ENCODE results near the gene BAIAP2L2.

Gene BAIAP2L2

GRCh38 chr22:38085501-38085900 is 25.0 kb downstream of the BAIAP2L2 start:
- TF ChIP-seq GLIS3 (CRISPR knock-in tag; IDR thresholded peaks at IDR 0.05) (no peak), RARB (CRISPR knock-in tag; IDR thresholded peaks at IDR 0.05) (no peak), ZFP30 (CRISPR knock-in tag; IDR thresholded peaks at IDR 0.05) (no peak), ARNTL (CRISPR knock-in tag; IDR thresholded peaks at IDR 0.05; ENCODE audit: borderline replicate concordance, low read depth) (no peak), ZNF70 (CRISPR knock-in tag; IDR thresholded peaks at IDR 0.05) (no peak), ESRRG (CRISPR knock-in tag; IDR thresholded peaks at IDR 0.05) (no peak), TOX (CRISPR knock-in tag; IDR thresholded peaks at IDR 0.05; ENCODE audit: borderline replicate concordance) (no peak), CSDC2 (CRISPR knock-in tag; IDR thresholded peaks at IDR 0.05) (no peak), TSHZ2 (CRISPR knock-in tag; IDR thresholded peaks at IDR 0.05) (no peak), ZC3H10 (CRISPR knock-in tag; IDR thresholded peaks at IDR 0.05) (no peak), ZNF8 (CRISPR knock-in tag; IDR thresholded peaks at IDR 0.05) (no peak), ZFP3 (CRISPR knock-in tag; IDR thresholded peaks at IDR 0.05) (no peak), ZNF565 (CRISPR knock-in tag; conservative IDR thresholded peaks at IDR 0.05; ENCODE audit: low read depth) (no peak)
- TF ChIP-seq, protein P1, sequence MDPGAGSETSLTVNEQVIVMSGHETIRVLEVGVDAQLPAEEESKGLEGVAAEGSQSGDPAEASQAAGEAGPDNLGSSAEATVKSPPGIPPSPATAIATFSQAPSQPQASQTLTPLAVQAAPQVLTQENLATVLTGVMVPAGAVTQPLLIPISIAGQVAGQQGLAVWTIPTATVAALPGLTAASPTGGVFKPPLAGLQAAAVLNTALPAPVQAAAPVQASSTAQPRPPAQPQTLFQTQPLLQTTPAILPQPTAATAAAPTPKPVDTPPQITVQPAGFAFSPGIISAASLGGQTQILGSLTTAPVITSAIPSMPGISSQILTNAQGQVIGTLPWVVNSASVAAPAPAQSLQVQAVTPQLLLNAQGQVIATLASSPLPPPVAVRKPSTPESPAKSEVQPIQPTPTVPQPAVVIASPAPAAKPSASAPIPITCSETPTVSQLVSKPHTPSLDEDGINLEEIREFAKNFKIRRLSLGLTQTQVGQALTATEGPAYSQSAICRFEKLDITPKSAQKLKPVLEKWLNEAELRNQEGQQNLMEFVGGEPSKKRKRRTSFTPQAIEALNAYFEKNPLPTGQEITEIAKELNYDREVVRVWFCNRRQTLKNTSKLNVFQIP (CRISPR knock-in tag; IDR thresholded peaks at IDR 0.05; ENCODE audit: borderline replicate concordance, low read depth), result no peak
- TF ChIP-seq, protein P2, sequence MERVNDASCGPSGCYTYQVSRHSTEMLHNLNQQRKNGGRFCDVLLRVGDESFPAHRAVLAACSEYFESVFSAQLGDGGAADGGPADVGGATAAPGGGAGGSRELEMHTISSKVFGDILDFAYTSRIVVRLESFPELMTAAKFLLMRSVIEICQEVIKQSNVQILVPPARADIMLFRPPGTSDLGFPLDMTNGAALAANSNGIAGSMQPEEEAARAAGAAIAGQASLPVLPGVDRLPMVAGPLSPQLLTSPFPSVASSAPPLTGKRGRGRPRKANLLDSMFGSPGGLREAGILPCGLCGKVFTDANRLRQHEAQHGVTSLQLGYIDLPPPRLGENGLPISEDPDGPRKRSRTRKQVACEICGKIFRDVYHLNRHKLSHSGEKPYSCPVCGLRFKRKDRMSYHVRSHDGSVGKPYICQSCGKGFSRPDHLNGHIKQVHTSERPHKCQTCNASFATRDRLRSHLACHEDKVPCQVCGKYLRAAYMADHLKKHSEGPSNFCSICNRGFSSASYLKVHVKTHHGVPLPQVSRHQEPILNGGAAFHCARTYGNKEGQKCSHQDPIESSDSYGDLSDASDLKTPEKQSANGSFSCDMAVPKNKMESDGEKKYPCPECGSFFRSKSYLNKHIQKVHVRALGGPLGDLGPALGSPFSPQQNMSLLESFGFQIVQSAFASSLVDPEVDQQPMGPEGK (CRISPR knock-in tag; IDR thresholded peaks at IDR 0.05; ENCODE audit: borderline replicate concordance), result no peak
- no peak for ATAC-seq

DNA sequence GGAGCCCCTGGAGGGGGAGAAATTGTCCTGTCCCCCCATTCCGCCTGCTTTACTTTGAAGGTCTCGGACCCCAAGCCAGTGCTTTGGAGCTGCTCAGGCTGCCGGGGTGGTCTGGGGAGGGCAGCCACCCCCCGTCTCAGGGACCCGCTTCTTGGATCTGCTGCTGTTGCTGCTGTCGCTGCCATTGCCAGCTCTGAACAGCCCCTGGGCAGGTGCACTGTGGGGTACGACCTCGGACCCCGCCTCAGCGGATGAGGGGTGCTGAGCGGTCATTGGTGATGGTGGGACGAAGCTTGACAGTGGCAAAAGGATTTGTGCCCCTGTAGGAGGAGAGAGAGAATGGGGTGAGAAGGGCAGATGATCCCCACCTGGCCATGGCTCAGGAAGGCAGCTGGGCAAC is 25.4 kb downstream of the BAIAP2L2 start:
- no peak for ATAC-seq
- no peak for TF ChIP-seq RARB (CRISPR knock-in tag; IDR thresholded peaks at IDR 0.05)
- TF ChIP-seq SNAI2 (CRISPR knock-in tag; IDR thresholded peaks at IDR 0.05), result no peak
- no peak for TF ChIP-seq ZNF565 (CRISPR knock-in tag; conservative IDR thresholded peaks at IDR 0.05; ENCODE audit: low read depth)
- TF ChIP-seq TOX (CRISPR knock-in tag; IDR thresholded peaks at IDR 0.05; ENCODE audit: borderline replicate concordance), result no peak
- TF ChIP-seq CSRNP3 (CRISPR knock-in tag; IDR thresholded peaks at IDR 0.05), result no peak
- TF ChIP-seq BACH2 (CRISPR knock-in tag; IDR thresholded peaks at IDR 0.05; ENCODE audit: borderline replicate concordance), result no peak
- no peak for TF ChIP-seq ZNF70 (CRISPR knock-in tag; IDR thresholded peaks at IDR 0.05)
- TF ChIP-seq GLIS3 (CRISPR knock-in tag; IDR thresholded peaks at IDR 0.05), result no peak
- no peak for TF ChIP-seq PPARA (CRISPR knock-in tag; IDR thresholded peaks at IDR 0.05; ENCODE audit: borderline replicate concordance)

GRCh38 chr22:38083931-38084631 is 26.4 kb downstream of the BAIAP2L2 start, which contains the start of gene SLC16A8:
TSS of gene SLC16A8 (minus strand) at chr22:38084184. CDS start at chr22:38082873, 1,311 bp downstream.
- ATAC-seq, result no peak
- TF ChIP-seq CREB5 (CRISPR knock-in tag; IDR thresholded peaks at IDR 0.05; ENCODE audit: low read depth) (no peak), OSR1 (CRISPR knock-in tag; IDR thresholded peaks at IDR 0.05) (no peak), GLIS3 (CRISPR knock-in tag; IDR thresholded peaks at IDR 0.05) (no peak)

Data from SK-N-SH treated with all-trans-retinoic acid at 6 μM for 48 hours (cell line).